ENCODE measurements around the gene CWC15.
"Not testable (repeated sequence)": the region's sequence is repeated elsewhere in the genome, so short reads cannot be mapped to it uniquely, and the experiment has no call there.

CWC15 gene

DNA sequence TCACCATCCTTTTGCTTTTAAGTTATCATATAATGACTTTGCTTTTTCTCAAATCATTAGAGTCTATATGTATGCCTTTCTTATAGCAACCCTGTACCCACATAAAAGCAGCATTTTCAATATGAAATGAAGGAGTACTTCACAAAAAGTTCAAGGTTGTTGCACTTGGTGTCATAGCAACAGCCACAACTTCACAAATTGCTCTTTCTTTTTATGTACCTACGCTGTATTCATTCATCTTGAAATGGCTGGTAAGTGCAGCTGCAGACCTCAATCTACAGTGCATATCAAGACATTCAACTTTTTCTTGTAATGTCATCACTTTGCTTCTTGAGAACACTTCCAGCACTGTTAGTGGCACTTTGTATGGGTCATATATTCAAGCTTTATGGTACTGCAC lies 18.6 kb downstream of the CWC15 start:
- no peak for DNase-seq (ENCODE audit: low spot score)

DNA sequence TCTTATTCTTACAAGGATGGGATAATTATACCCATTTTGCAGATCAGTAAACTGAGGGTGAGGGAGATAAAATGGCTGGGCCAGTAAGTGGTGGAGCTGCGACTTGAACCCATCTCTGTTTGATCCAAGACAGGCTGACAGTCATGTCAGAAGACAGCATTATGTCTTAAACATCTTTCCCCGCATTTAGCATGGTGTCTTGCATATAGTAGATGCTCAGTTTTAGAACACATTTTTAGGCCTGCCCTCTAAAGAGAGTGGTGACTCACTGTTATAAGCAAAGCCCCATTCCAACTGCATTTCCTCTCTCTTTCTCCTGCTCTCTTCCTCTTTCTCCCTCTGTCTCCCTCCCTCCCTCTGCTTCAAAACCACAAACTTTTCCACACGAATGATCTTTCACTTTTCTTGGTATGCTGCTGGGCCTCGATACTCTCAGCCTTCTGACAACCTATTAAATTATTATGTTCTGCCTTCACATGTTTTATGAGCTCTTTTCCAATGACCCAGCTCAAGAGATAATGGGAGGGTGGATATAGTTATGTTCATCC lies 25.2 kb downstream of the CWC15 start:
- no peak for DNase-seq (ENCODE audit: low spot score)

DNA sequence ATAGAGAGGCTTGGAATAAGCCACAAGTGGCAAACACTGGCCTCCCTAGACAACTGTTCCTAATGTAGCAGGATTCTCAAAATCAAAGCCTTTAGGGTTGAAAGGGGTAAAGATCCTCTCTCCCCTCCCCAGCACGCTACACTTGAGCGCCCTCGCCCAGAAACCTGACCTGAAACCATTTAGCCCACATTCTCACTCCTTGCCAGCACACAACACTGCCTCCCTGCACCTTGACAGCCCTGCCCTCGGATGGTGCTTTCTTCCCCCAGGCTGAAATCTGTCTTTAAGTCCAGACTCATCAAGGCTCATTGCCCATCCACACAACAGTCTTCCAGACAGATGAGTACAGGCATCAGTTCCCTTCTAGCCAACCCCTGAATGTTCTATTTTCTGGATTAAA lies 26.5 kb downstream of the CWC15 start:
- DNase-seq (ENCODE audit: low spot score), result no peak

GRCh38 chr11:94941131-94941530 lies 32.2 kb downstream of the CWC15 start:
- no peak for DNase-seq (ENCODE audit: low spot score)

DNA sequence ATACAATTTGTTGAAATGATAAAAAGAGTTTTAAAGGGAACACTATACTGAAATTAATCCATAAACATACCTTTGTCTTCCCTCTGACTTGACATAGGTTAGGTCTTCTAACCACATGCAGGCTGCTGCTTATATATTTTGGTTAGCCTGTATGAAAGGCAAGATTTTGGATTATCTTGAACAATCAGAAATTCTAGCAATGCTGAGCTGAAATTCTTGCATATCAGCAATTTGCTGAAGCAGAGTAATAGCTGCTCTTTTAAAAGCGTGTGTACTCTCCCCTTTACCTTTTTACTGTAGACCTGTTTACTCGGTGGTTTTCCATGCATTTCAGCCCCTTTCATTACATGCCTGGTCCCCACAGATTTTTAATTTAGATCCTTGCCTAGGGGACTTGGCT lies 34.0 kb downstream of the CWC15 start:
- DNase-seq (ENCODE audit: low spot score), result no peak

DNA sequence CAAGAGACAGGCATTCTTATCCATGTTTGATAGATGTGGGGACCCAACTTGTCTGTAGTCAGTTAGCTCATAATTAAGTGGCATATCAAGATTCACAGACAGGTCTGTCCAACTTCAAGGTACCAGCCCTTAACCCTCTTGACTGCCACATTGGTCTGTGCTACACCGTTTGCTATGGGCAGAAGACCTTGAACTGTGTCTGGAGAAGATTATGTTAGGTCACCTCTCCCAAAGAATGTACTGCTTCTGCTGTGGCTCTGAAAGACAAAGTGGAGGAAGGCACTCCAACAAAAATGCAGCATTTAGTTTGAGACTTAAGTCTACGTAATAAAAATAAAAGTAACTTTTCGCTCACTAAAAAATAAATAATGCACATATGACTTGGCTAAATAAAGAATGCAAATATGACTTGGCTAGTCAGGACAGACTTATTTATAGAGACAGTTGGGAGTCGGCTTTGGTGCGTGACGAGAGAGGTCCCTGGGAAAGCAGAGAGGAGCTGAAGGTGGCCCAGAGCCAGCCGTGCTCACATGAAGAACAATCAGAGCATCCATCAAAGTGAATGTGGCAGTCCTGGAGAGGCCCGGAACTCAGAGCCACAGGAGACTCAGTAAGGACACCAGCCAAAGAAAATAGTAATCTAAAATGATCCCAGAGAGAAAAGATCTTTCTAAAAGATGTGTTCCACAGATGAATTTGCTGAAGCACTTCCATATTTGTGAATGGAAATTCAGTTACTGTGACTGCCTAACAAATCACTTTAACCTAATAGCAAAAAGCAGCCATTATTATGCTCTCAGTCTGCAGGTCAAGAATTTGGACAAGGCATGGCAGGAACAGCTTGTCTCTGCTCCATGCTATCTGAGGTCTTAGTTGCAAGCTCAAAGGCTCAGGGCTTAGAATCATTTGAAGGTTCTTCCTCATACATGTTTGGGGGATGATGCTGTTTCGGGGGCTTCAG lies 35.0 kb downstream of the CWC15 start:
- DNase-seq (ENCODE audit: low spot score), result no peak

GRCh38 chr11:94934846-94935245 lies 38.5 kb downstream of the CWC15 start:
- DNase-seq (ENCODE audit: low spot score), result no peak

DNA sequence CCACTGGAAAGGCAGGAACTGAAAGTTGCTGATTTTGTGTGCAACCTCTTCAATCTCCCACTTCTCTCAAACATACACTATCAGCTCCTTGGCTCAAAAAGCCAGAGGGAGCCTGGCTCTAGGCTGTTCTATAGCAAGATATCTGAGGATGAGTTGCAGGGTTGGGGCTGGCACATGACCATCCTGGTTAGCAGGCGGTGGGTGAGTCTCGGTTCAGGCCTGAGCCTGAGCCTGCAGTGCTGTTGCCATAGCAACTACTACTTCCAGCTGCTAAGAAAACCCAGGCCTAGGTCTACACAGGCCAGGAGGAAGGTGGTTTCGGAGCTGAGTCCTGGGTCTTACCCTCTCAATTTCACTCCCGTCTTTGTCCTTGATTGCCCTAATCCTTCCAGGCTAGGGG lies 39.0 kb downstream of the CWC15 start:
- no peak for DNase-seq (ENCODE audit: low spot score)

- no peak for DNase-seq (ENCODE audit: low spot score)
These were observed 39.9 kb downstream of the CWC15 start for GRCh38 chr11:94933223-94934130.

- no peak for DNase-seq (ENCODE audit: low spot score)
These were observed 40.9 kb downstream of the CWC15 start for GRCh38 chr11:94932503-94932902.

GRCh38 chr11:94932072-94932471 lies 41.3 kb downstream of the CWC15 start:
- DNase-seq (ENCODE audit: low spot score), result not testable (repeated sequence)

- no peak for DNase-seq (ENCODE audit: low spot score)
These were observed 45.0 kb downstream of the CWC15 start for GRCh38 chr11:94928117-94928990.

DNA sequence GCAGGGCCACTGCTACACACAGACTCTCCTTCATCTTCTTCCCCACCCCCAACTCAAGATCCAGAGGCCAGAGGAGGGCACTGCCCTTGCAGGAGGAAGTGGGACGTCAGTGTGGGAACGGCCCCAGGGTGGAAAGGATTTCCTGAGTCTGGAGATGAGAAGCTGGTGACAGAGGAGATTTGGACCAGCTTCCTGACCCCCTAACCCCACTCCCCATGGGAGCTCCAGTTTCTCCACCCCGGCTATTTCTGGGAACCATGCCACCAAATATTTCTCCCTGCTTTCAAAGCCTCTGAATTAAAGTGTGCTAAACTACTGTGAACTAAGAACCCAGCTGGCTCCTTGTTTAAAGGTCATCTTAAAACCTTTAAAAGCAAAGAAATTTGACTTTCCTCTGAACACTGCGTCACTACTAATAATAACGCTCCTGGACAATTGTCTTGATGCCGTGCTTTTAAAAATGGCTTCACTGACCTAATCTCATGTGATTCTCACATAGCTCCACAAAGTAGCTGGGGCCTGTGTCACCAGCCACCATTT lies 46.6 kb downstream of the CWC15 start:
- no peak for DNase-seq (ENCODE audit: low spot score)

- DNase-seq (ENCODE audit: low spot score), result no peak
These were observed 47.1 kb downstream of the CWC15 start for GRCh38 chr11:94926271-94926625.

- DNase-seq (ENCODE audit: low spot score), result no peak
These were observed 47.7 kb downstream of the CWC15 start for GRCh38 chr11:94925422-94926270.

- DNase-seq (ENCODE audit: low spot score), result no peak
These were observed 48.7 kb downstream of the CWC15 start for GRCh38 chr11:94924612-94925011.

DNA sequence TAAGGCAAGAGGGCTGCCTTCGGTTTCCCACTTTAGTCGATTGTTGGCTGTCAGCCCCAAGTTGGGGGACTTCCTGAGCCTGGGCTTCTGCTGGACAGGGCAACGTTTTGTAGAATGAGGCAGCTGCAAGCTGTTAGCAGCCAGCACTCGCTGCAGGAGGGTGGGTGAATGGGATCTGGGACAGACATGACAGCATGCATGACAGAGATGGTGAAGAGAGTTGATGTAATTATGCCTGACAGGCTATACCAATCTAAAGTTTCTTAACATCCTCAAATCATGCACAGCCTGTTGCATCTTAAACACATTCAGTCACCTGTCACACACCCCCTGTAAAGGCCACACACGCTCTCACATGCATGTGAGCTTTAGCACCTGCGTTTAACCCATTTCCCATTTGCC lies 49.2 kb downstream of the CWC15 start:
- no peak for DNase-seq (ENCODE audit: low spot score)

DNA sequence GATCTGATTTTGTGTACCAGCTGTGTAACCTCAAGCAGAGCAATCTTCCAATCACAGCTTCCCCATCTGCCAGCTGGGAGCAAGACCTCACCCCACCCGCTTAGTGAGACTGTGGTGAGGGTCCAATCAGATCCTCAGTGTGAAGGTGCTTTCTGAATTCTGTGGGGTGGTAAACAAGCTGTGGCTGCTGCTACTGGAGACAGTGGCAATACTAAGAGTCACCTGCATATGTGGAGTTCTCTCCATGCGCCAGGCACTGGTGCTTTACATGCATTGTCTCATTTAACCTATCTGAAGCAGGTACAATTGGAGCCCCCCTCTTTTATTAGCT lies 50.4 kb downstream of the CWC15 start:
- DNase-seq (ENCODE audit: low spot score), result no peak

DNA sequence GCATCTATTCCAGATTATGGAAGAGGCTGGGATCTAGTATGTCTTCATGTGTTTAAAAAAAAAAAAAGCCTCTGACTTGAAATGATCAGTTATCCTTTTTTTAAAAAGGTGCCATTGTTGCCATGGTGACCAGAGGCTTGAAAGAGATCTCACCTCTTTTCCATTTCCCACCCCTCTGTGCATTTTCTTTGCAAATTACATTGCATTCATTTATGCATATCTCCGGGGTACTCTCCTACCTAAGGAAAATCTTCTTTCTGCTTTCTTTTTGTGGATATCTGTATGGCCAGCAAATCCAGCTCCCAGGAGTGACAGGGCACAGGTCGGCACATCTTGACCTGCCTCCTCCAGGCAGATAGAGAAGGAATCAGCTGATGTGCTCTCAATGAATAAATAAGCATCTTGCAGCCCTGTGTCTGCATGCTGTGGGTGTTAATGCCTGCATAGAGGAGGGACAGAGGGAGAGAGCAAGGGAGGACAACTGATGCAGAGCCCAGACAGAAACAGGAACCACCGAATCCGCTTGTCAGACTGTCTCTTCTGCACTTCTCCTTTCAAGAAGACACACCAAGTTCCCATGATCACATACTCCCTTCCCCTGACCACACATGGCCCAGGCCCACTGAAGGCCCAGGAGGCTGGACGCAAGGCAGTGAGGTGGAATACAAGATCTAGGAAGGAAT lies 50.9 kb downstream of the CWC15 start:
- no peak for DNase-seq (ENCODE audit: low spot score)

- DNase-seq (ENCODE audit: low spot score), result no peak
These were observed 53.0 kb downstream of the CWC15 start for GRCh38 chr11:94920311-94920710.

All from HuH-7.5 (cell line).